HTR-8/SVneo (cell line): ENCODE measurements around the gene AKT2.

Experiments used
- DNase-seq: peaks from one replicate; pipeline ENCODE4 v3.0.0; 2011; ENCODE audit warnings: low spot score, mixed read lengths; ENCODE audit not compliant: insufficient read length
- FAIRE-seq: peaks from 2 replicates; lab custom pipeline; 2011; peaks lifted over from hg19 to GRCh38; lab: Jason Lieb, UNC

The AKT2 gene

GRCh38 chr19:40274585-40275544 is 10.3 kb downstream of the AKT2 start:
- FAIRE-seq (no peak), DNase-seq (no peak)

GRCh38 chr19:40273469-40274360 is 11.4 kb downstream of the AKT2 start:
- FAIRE-seq (no peak), DNase-seq (no peak)

- no peak for DNase-seq
- FAIRE-seq: no peak
These were observed 12.9 kb downstream of the AKT2 start for GRCh38 chr19:40272261-40272660.

GRCh38 chr19:40271706-40272105 is 13.4 kb downstream of the AKT2 start:
- FAIRE-seq (no peak), DNase-seq (no peak)

GRCh38 chr19:40270362-40271089 is 14.6 kb downstream of the AKT2 start:
- DNase-seq: no peak
- no peak for FAIRE-seq

GRCh38 chr19:40269216-40269940 is 15.8 kb downstream of the AKT2 start:
- FAIRE-seq (no peak), DNase-seq (no peak)

GRCh38 chr19:40267601-40267997 is 17.5 kb downstream of the AKT2 start:
- FAIRE-seq (no peak), DNase-seq (no peak)

GRCh38 chr19:40266912-40267600 is 18.1 kb downstream of the AKT2 start:
- FAIRE-seq (no peak), DNase-seq (no peak)

GRCh38 chr19:40266119-40266518 is 19.0 kb downstream of the AKT2 start:
- FAIRE-seq (no peak), DNase-seq (no peak)

- no peak for DNase-seq
- no peak for FAIRE-seq
These were observed 19.4 kb downstream of the AKT2 start for GRCh38 chr19:40265763-40266099.

GRCh38 chr19:40265055-40265762 is 19.9 kb downstream of the AKT2 start:
- FAIRE-seq: no peak
- DNase-seq: no peak

- FAIRE-seq: no peak
These were observed 20.7 kb downstream of the AKT2 start for GRCh38 chr19:40264314-40265054.

GRCh38 chr19:40263440-40264313 is 21.5 kb downstream of the AKT2 start:
- FAIRE-seq: no peak
- no peak for DNase-seq

More at GRCh38 chr19:40264314-40265054, 20.7 kb downstream of the AKT2 start:
- no peak for DNase-seq

- DNase-seq (no peak), FAIRE-seq (no peak)
These were observed 22.7 kb downstream of the AKT2 start for GRCh38 chr19:40262422-40262821.

GRCh38 chr19:40261631-40262030 is 23.5 kb downstream of the AKT2 start:
- FAIRE-seq: no peak
- DNase-seq: no peak

- FAIRE-seq: no peak
These were observed 28.0 kb downstream of the AKT2 start for GRCh38 chr19:40257096-40257517.

GRCh38 chr19:40256512-40256911 is 28.6 kb downstream of the AKT2 start:
- no peak for FAIRE-seq

More at GRCh38 chr19:40257096-40257517, 28.0 kb downstream of the AKT2 start:
- no peak for DNase-seq

More at GRCh38 chr19:40256512-40256911, 28.6 kb downstream of the AKT2 start:
- no peak for DNase-seq
